KMS-11 (cell line): ENCODE measurements around the gene SPOCK3.

Source experiments
- H2AFZ ChIP-seq: fragments of 200-600 bp; sonication (generic); 2 replicates; pipeline ENCODE4 v1.6.1; 2016; ENCODE audit warnings: antibody characterized with exemption, mixed run types, low read depth
- H3K27ac ChIP-seq: fragments of 200-600 bp; sonication (generic); 2 replicates; pipeline ENCODE4 v1.6.1; 2016; ENCODE audit warnings: mild to moderate bottlenecking, mixed run types
- H3K27me3 ChIP-seq: fragments of 200-600 bp; sonication (generic); 2 replicates; pipeline ENCODE4 v1.6.1; 2017; ENCODE audit warnings: mild to moderate bottlenecking, low read depth, mixed run types, moderate library complexity; ENCODE audit not compliant: insufficient read depth
- H3K36me3 ChIP-seq: fragments of 200-600 bp; sonication (generic); 2 replicates; pipeline ENCODE4 v1.6.1; 2017; ENCODE audit warnings: mild to moderate bottlenecking, mixed run types; ENCODE audit not compliant: insufficient read depth
- H3K4me1 ChIP-seq: fragments of 200-600 bp; sonication (generic); 2 replicates; pipeline ENCODE4 v1.6.1; 2016; ENCODE audit warnings: mild to moderate bottlenecking, low read depth, mixed run types; ENCODE audit not compliant: poor library complexity, severe bottlenecking
- H3K4me2 ChIP-seq: fragments of 200-600 bp; sonication (generic); 2 replicates; pipeline ENCODE4 v1.7.0; 2016; ENCODE audit warnings: mild to moderate bottlenecking, mixed run types
- H3K4me3 ChIP-seq: fragments of 200-600 bp; sonication (generic); IDR thresholded peaks from 2 replicates; pipeline ENCODE4 v1.6.1; 2017; ENCODE audit warnings: low read depth, low read length, mixed read lengths; ENCODE audit not compliant: insufficient read depth
- H3K79me2 ChIP-seq: fragments of 200-600 bp; sonication (generic); 2 replicates; pipeline ENCODE4 v1.6.1; 2016; ENCODE audit warnings: low read depth, mixed run types; ENCODE audit not compliant: insufficient read depth
- H3K9ac ChIP-seq: fragments of 200-600 bp; sonication (generic); 2 replicates; pipeline ENCODE4 v1.6.1; 2016; ENCODE audit warnings: mild to moderate bottlenecking, mixed run types
- H4K20me1 ChIP-seq: fragments of 200-600 bp; sonication (generic); 2 replicates; pipeline ENCODE4 v1.6.1; 2016; ENCODE audit warnings: mild to moderate bottlenecking, mixed run types; ENCODE audit not compliant: insufficient read depth
- CTCF ChIP-seq: fragments of 200-600 bp; sonication (generic); conservative IDR thresholded peaks from 2 replicates; pipeline ENCODE4 v1.6.1; 2017; ENCODE audit warnings: low read depth, mild to moderate bottlenecking, antibody characterized with exemption, low read length, moderate library complexity, mixed read lengths

Gene SPOCK3

GRCh38 chr4:167232805-167233684, 1.2 kb downstream of the SPOCK3 start:
- peak overlapping the region; percentile 50 for H3K4me2 ChIP-seq
- H3K4me1 ChIP-seq: peaks cover 6% of the 10 kb centered on the region
- H3K4me3 ChIP-seq: no peak overlapping the region
- no peaks in the 10 kb centered on the region for H3K36me3 ChIP-seq
- no peaks in the 10 kb centered on the region for H3K27me3 ChIP-seq
- no peak for TF ChIP-seq CTCF
- no peak overlapping the region for H3K9ac ChIP-seq
- H2AFZ ChIP-seq: peak overlapping the region; percentile 90; the same call in 1 of the 2 replicates
- no peaks in the 10 kb centered on the region for H3K79me2 ChIP-seq
- H3K27ac ChIP-seq: no peak overlapping the region
- H4K20me1 ChIP-seq: no peaks in the 10 kb centered on the region

GRCh38 chr4:167230744-167231143, 3.5 kb downstream of the SPOCK3 start:
- Histone ChIP-seq H2AFZ (no peak overlapping the region), H3K36me3 (no peaks in the 10 kb centered on the region), H4K20me1 (no peaks in the 10 kb centered on the region), H3K79me2 (no peaks in the 10 kb centered on the region), H3K9ac (no peak overlapping the region), H3K27me3 (no peaks in the 10 kb centered on the region), H3K4me3 (no peak overlapping the region), H3K4me1 (peaks cover 6% of the 10 kb centered on the region), H3K4me2 (no peak overlapping the region), H3K27ac (no peak overlapping the region)
- no peak for TF ChIP-seq CTCF

- no peak overlapping the region for H3K27ac ChIP-seq
- H3K4me2 ChIP-seq: no peak overlapping the region
- H3K79me2 ChIP-seq: no peaks in the 10 kb centered on the region
- H3K4me3 ChIP-seq: no peak overlapping the region
- H2AFZ ChIP-seq: no peak overlapping the region
- H3K4me1 ChIP-seq: peaks cover 5% of the 10 kb centered on the region
- no peaks in the 10 kb centered on the region for H4K20me1 ChIP-seq
- TF ChIP-seq CTCF: no peak
- H3K36me3 ChIP-seq: no peaks in the 10 kb centered on the region
- no peak overlapping the region for H3K9ac ChIP-seq
- H3K27me3 ChIP-seq: no peaks in the 10 kb centered on the region
Measured at GRCh38 chr4:167222099-167222498, 12.2 kb downstream of the SPOCK3 start.

- Histone ChIP-seq H3K9ac (no peak overlapping the region), H3K4me2 (no peak overlapping the region), H3K36me3 (no peaks in the 10 kb centered on the region), H3K27me3 (no peaks in the 10 kb centered on the region), H3K27ac (no peak overlapping the region), H3K79me2 (no peaks in the 10 kb centered on the region), H3K4me3 (no peak overlapping the region), H2AFZ (no peak overlapping the region), H4K20me1 (no peaks in the 10 kb centered on the region), H3K4me1 (peaks cover 5% of the 10 kb centered on the region)
- no peak for TF ChIP-seq CTCF
Measured at GRCh38 chr4:167221084-167221483, 13.2 kb downstream of the SPOCK3 start.
